ENCODE measurements around the gene ATP2A3. TPM values are rescaled to one million over a fixed set of nuclear protein-coding genes. Genes with fewer than 3 reads are reported as not detected.

The ATP2A3 gene
- total RNA-seq, 1 experiment from 2014 or later: 4.5 TPM

- Mint-ChIP-seq H3K36me3 (ENCODE audit: insufficient read depth, unreplicated experiment) (peaks cover 24% of the 10 kb centered on the region), H3K4me1 (ENCODE audit: low read depth, unreplicated experiment) (peaks cover 9% of the 10 kb centered on the region), H3K9me3 (ENCODE audit: low read depth, unreplicated experiment) (no peaks in the 10 kb centered on the region), H3K27me3 (ENCODE audit: unreplicated experiment) (no peaks in the 10 kb centered on the region), H3K27ac (ENCODE audit: unreplicated experiment) (no peak overlapping the region), H3K4me3 (ENCODE audit: low read depth, unreplicated experiment) (no peak overlapping the region)
- intact Hi-C loops (cut with micrococcal nuclease; ENCODE audit: unreplicated experiment): no loop called here
- CTCF ChIA-PET: no interaction called here
- DNase-seq: no peak
- no TSS peak for BruUV-seq (replicated peaks)
- no peak for TF ChIP-seq CTCF (IDR thresholded peaks at IDR 0.05; ENCODE audit: unreplicated experiment)
Observed at GRCh38 chr17:4008082-4008435, 43.8 kb upstream of the ATP2A3 start.

- TF ChIP-seq CTCF (IDR thresholded peaks at IDR 0.05; ENCODE audit: unreplicated experiment): no peak
- intact Hi-C loops (cut with micrococcal nuclease; ENCODE audit: unreplicated experiment): no loop called here
- no peak for DNase-seq
- Mint-ChIP-seq H3K4me1 (ENCODE audit: low read depth, unreplicated experiment) (peaks cover 10% of the 10 kb centered on the region), H3K4me3 (ENCODE audit: low read depth, unreplicated experiment) (no peak overlapping the region), H3K27ac (ENCODE audit: unreplicated experiment) (no peak overlapping the region), H3K36me3 (ENCODE audit: insufficient read depth, unreplicated experiment) (peaks cover 24% of the 10 kb centered on the region), H3K9me3 (ENCODE audit: low read depth, unreplicated experiment) (no peaks in the 10 kb centered on the region), H3K27me3 (ENCODE audit: unreplicated experiment) (no peaks in the 10 kb centered on the region)
- CTCF ChIA-PET: no interaction called here
- BruUV-seq (replicated peaks): no TSS peak
Observed at GRCh38 chr17:4007346-4008081, 43.3 kb upstream of the ATP2A3 start.

- no peak for DNase-seq
- intact Hi-C loops (cut with micrococcal nuclease; ENCODE audit: unreplicated experiment): no loop called here
- no TSS peak for BruUV-seq (replicated peaks)
- Mint-ChIP-seq H3K27me3 (ENCODE audit: unreplicated experiment) (no peaks in the 10 kb centered on the region), H3K36me3 (ENCODE audit: insufficient read depth, unreplicated experiment) (peaks cover 25% of the 10 kb centered on the region), H3K9me3 (ENCODE audit: low read depth, unreplicated experiment) (no peaks in the 10 kb centered on the region), H3K4me3 (ENCODE audit: low read depth, unreplicated experiment) (no peak overlapping the region), H3K27ac (ENCODE audit: unreplicated experiment) (no peak overlapping the region), H3K4me1 (ENCODE audit: low read depth, unreplicated experiment) (peaks cover 10% of the 10 kb centered on the region)
- TF ChIP-seq CTCF (IDR thresholded peaks at IDR 0.05; ENCODE audit: unreplicated experiment): no peak
- CTCF ChIA-PET: no interaction called here
Observed at GRCh38 chr17:4006745-4007211, 42.5 kb upstream of the ATP2A3 start.

- DNase-seq: no peak
- intact Hi-C loops (cut with micrococcal nuclease; ENCODE audit: unreplicated experiment): no loop called here
- BruUV-seq (replicated peaks): no TSS peak
Observed at GRCh38 chr17:4006165-4006589, 41.9 kb upstream of the ATP2A3 start.

More at GRCh38 chr17:4006165-4006589, 41.9 kb upstream of the ATP2A3 start:
- no peak for TF ChIP-seq CTCF (IDR thresholded peaks at IDR 0.05; ENCODE audit: unreplicated experiment)
- no peak overlapping the region for H3K27ac Mint-ChIP-seq (ENCODE audit: unreplicated experiment)
- H3K9me3 Mint-ChIP-seq (ENCODE audit: low read depth, unreplicated experiment): no peaks in the 10 kb centered on the region
- no peaks in the 10 kb centered on the region for H3K27me3 Mint-ChIP-seq (ENCODE audit: unreplicated experiment)
- CTCF ChIA-PET: no interaction called here
- H3K4me3 Mint-ChIP-seq (ENCODE audit: low read depth, unreplicated experiment): no peak overlapping the region
- H3K36me3 Mint-ChIP-seq (ENCODE audit: insufficient read depth, unreplicated experiment): peaks cover 29% of the 10 kb centered on the region
- peaks cover 10% of the 10 kb centered on the region for H3K4me1 Mint-ChIP-seq (ENCODE audit: low read depth, unreplicated experiment)
